ENCODE data around the gene DOK3. TPM values are rescaled to one million over a fixed set of nuclear protein-coding genes. Genes with fewer than 3 reads are reported as not detected.

DOK3 gene
- total RNA-seq, 1 donor from 2014 or later, result 16.3 TPM

DNA sequence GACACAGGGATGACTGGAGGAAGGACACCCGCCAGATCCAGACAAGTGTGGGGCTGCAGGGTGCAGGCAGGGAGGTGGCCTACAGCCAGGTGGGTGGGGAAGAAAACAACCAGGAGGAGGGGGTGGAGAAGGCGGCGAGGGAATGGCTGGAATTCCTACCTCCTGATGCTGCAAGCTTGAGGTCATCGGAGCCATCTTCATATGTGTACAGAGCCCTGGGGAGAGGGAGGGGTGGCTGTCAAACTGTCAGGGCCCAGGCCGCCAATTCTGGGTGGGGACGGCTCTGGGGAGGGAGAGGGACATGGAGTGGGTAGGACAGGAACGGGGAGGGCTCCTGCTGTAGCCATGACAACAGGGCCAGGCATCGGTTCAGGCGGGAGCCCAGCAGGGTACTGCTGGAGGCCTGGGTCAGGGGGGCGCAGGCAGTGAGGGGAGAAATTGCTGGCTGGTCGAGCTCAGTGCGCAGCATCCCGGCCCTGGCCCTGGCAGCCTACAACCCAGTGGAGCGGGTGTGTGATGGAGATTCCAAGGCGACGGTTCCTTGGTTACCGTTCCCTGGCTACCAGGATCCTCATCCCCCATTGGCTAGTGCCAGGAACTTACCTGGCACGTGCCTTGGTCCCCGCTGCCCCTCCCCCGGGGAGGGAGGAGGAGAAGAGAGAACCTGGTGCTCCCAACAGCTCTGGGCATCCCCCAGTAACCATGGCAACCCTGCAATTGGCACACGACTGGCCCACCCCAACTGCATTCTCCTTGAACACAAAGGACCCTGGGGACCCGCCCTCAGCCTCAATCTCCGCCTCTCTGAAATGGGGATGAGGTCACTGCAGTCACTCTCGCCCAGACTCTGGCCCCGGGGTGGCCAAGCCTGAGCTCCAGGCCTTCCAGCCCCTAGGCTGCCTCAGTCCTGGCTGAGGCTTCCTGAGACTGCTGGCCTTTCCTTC, 40.7 kb downstream of the DOK3 start:
- Histone ChIP-seq H3K79me2 (ENCODE audit: insufficient read depth, low read length) (peaks cover 78% of the 10 kb centered on the region), H3K4me2 (ENCODE audit: low read length) (peak overlapping the region; percentile 99), H2AFZ (ENCODE audit: low read depth, low read length) (no peak overlapping the region)

DNA sequence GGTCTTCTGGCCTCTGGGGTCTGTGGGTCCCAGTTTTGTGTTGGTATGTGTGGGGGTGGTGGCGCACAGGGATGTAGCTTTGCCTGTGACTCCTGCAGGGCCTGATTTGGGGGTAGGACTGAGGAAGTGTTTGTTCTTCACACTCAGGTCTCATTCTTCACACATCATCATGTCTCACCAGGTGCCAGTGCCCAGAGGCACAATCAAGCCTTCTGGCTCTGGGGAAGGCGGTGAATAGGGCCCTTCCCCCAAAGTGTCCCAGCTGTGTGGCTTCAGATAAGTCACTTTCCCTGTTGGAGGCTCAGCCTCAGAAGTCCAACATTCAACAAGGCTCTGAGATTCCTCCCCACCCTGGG, 41.3 kb downstream of the DOK3 start:
- Mint-ChIP-seq H3K27ac (ENCODE audit: unreplicated experiment) (peak overlapping the region; percentile 96), H3K9me3 (ENCODE audit: unreplicated experiment) (no peaks in the 10 kb centered on the region), H3K36me3 (ENCODE audit: low read depth, unreplicated experiment) (peaks cover 30% of the 10 kb centered on the region), H3K27me3 (ENCODE audit: low read depth, unreplicated experiment) (no peaks in the 10 kb centered on the region), H3K4me3 (ENCODE audit: unreplicated experiment) (peak overlapping the region; percentile 68), H3K4me1 (ENCODE audit: low read depth, unreplicated experiment) (peaks cover 33% of the 10 kb centered on the region)
- Histone ChIP-seq H3K27me3 (ENCODE audit: insufficient read depth, low read length) (no peaks in the 10 kb centered on the region), H3K4me3 (ENCODE audit: insufficient read depth, low read depth, low read length) (no peak overlapping the region), H3K9ac (ENCODE audit: low read length) (peak overlapping the region; percentile 94), H3K79me2 (ENCODE audit: insufficient read depth, low read length) (peaks cover 82% of the 10 kb centered on the region), H4K20me1 (ENCODE audit: insufficient read depth, low read length) (peaks cover 83% of the 10 kb centered on the region), H3K4me2 (ENCODE audit: low read length) (peak overlapping the region; percentile 99), H2AFZ (ENCODE audit: low read depth, low read length) (no peak overlapping the region), H3K27ac (ENCODE audit: low read depth, low read length) (peak overlapping the region; percentile 81), H3K4me1 (ENCODE audit: insufficient read depth, low read length) (peaks cover 46% of the 10 kb centered on the region), H3K36me3 (ENCODE audit: insufficient read depth, low read length) (peaks cover 40% of the 10 kb centered on the region), H3K9me3 (ENCODE audit: insufficient read depth, low read depth, low read length) (no peaks in the 10 kb centered on the region)
- FAIRE-seq (no peak), DNase-seq (ENCODE audit: low read depth) (no peak)
- no peak for TF ChIP-seq EZH2 (IDR thresholded peaks at IDR 0.05; ENCODE audit: insufficient read depth, low read length)
- TF ChIP-seq, protein P1, sequence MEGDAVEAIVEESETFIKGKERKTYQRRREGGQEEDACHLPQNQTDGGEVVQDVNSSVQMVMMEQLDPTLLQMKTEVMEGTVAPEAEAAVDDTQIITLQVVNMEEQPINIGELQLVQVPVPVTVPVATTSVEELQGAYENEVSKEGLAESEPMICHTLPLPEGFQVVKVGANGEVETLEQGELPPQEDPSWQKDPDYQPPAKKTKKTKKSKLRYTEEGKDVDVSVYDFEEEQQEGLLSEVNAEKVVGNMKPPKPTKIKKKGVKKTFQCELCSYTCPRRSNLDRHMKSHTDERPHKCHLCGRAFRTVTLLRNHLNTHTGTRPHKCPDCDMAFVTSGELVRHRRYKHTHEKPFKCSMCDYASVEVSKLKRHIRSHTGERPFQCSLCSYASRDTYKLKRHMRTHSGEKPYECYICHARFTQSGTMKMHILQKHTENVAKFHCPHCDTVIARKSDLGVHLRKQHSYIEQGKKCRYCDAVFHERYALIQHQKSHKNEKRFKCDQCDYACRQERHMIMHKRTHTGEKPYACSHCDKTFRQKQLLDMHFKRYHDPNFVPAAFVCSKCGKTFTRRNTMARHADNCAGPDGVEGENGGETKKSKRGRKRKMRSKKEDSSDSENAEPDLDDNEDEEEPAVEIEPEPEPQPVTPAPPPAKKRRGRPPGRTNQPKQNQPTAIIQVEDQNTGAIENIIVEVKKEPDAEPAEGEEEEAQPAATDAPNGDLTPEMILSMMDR (IDR thresholded peaks at IDR 0.05; ENCODE audit: insufficient read depth, low read depth, low read length), result no peak

More for the DNA sequence above, 40.7 kb downstream of the DOK3 start:
- Histone ChIP-seq H3K27me3 (ENCODE audit: insufficient read depth, low read length) (no peaks in the 10 kb centered on the region), H4K20me1 (ENCODE audit: insufficient read depth, low read length) (peaks cover 78% of the 10 kb centered on the region), H3K27ac (ENCODE audit: low read depth, low read length) (peak overlapping the region; percentile 81), H3K9ac (ENCODE audit: low read length) (peak overlapping the region; percentile 94), H3K4me3 (ENCODE audit: insufficient read depth, low read depth, low read length) (no peak overlapping the region), H3K9me3 (ENCODE audit: insufficient read depth, low read depth, low read length) (no peaks in the 10 kb centered on the region), H3K36me3 (ENCODE audit: insufficient read depth, low read length) (peaks cover 37% of the 10 kb centered on the region), H3K4me1 (ENCODE audit: insufficient read depth, low read length) (peaks cover 47% of the 10 kb centered on the region)
- Mint-ChIP-seq H3K36me3 (ENCODE audit: low read depth, unreplicated experiment) (peaks cover 26% of the 10 kb centered on the region), H3K27ac (ENCODE audit: unreplicated experiment) (peak overlapping the region; percentile 96), H3K4me1 (ENCODE audit: low read depth, unreplicated experiment) (peaks cover 35% of the 10 kb centered on the region), H3K27me3 (ENCODE audit: low read depth, unreplicated experiment) (no peaks in the 10 kb centered on the region), H3K4me3 (ENCODE audit: unreplicated experiment) (peak overlapping the region; percentile 68), H3K9me3 (ENCODE audit: unreplicated experiment) (no peaks in the 10 kb centered on the region)
- peak; percentile 69 for DNase-seq (ENCODE audit: low read depth)
- no peak for TF ChIP-seq EZH2 (IDR thresholded peaks at IDR 0.05; ENCODE audit: insufficient read depth, low read length)
- TF ChIP-seq, protein P1 (IDR thresholded peaks at IDR 0.05; ENCODE audit: insufficient read depth, low read depth, low read length), result no peak
- FAIRE-seq, result no peak

DNA sequence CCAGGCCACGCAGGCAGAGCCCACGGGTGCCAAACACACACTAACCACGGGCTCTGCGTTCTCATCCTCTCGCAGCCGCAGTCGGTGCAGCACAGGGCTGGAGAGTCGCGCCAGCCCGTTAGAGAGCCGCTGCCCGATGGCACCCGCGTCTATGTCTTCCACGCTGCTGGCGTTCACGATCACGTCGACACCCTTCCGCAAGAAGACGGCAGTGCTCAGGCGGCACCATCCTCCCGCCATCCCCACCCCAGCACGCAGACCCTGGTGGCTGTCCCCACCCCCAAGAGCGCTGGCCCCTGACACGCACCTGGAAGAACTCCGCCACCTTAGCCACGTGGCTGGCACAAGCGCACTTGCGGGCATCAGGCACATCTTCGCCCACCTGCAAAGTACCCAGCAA, 42.2 kb downstream of the DOK3 start:
- Histone ChIP-seq H4K20me1 (ENCODE audit: insufficient read depth, low read length) (peaks cover 88% of the 10 kb centered on the region), H3K36me3 (ENCODE audit: insufficient read depth, low read length) (peaks cover 41% of the 10 kb centered on the region), H3K9ac (ENCODE audit: low read length) (no peak overlapping the region), H2AFZ (ENCODE audit: low read depth, low read length) (no peak overlapping the region), H3K9me3 (ENCODE audit: insufficient read depth, low read depth, low read length) (no peaks in the 10 kb centered on the region), H3K4me3 (ENCODE audit: insufficient read depth, low read depth, low read length) (no peak overlapping the region), H3K27ac (ENCODE audit: low read depth, low read length) (no peak overlapping the region), H3K4me2 (ENCODE audit: low read length) (no peak overlapping the region), H3K79me2 (ENCODE audit: insufficient read depth, low read length) (peaks cover 82% of the 10 kb centered on the region), H3K27me3 (ENCODE audit: insufficient read depth, low read length) (no peaks in the 10 kb centered on the region), H3K4me1 (ENCODE audit: insufficient read depth, low read length) (peaks cover 46% of the 10 kb centered on the region)
- H3K4me1 Mint-ChIP-seq (ENCODE audit: low read depth, unreplicated experiment), result peaks cover 35% of the 10 kb centered on the region
- no peak overlapping the region for H3K4me3 Mint-ChIP-seq (ENCODE audit: unreplicated experiment)
- no peak overlapping the region for H3K27ac Mint-ChIP-seq (ENCODE audit: unreplicated experiment)
- no peak for FAIRE-seq
- peaks cover 33% of the 10 kb centered on the region for H3K36me3 Mint-ChIP-seq (ENCODE audit: low read depth, unreplicated experiment)
- DNase-seq (ENCODE audit: low read depth), result no peak
- no peaks in the 10 kb centered on the region for H3K9me3 Mint-ChIP-seq (ENCODE audit: unreplicated experiment)
- H3K27me3 Mint-ChIP-seq (ENCODE audit: low read depth, unreplicated experiment), result no peaks in the 10 kb centered on the region
- TF ChIP-seq, protein P1 (IDR thresholded peaks at IDR 0.05; ENCODE audit: insufficient read depth, low read depth, low read length), result no peak
- no peak for TF ChIP-seq EZH2 (IDR thresholded peaks at IDR 0.05; ENCODE audit: insufficient read depth, low read length)
